H1 (cell line): ENCODE data around the gene RSU1. TPM values are rescaled to one million over a fixed set of nuclear protein-coding genes. Genes with fewer than 3 reads are reported as not detected.

Source experiments
- CHD1 ChIP-seq: IDR thresholded peaks from 2 replicates; pipeline ENCODE4 v1.6.1; 2012; ENCODE audit warnings: low read depth, low read length, improper control_type of control experiment
- KDM4A ChIP-seq: IDR thresholded peaks from one replicate; pipeline ENCODE4 v1.7.1; 2012; ENCODE audit warnings: low read depth, mild to moderate bottlenecking, moderate library complexity, low read length, inconsistent platforms; ENCODE audit not compliant: severe bottlenecking
- polyA plus RNA-seq, 7 experiments: library from polyadenylated mRNA; depleted of rRNA in 3 of 7; stranded (reverse) in 5 of 7; unstranded in 2 of 7; fragments of >200 nt in 5 of 7; fragments of 200-250 nt in 2 of 7; gene quantifications; 1 replicate in 5 of 7; 2 replicates in 1 of 7; 4 replicates in 1 of 7; pipeline versions ENCODE4 v1.2.1 to v1.2.3, GENCODE V29; 2011 to 2013; ENCODE audit warnings: missing spikeins in 2 of 7, mixed read lengths in 2 of 7
- total RNA-seq: library from RNA; stranded (reverse); fragmentation: NEBNext Ultra II Directional; extraction: Animal tissue kit (Norgen Biotek cat#: 25700); gene quantifications from 2 replicates; pipeline ENCODE4 v1.2.1, GENCODE V29; 2021
- TF ChIP-seq, protein P1 (sequence below): IDR thresholded peaks from 2 replicates; pipeline ENCODE4 v1.6.1; 2012; ENCODE audit warnings: inconsistent platforms

Gene RSU1
- total and polyA plus RNA-seq, 2 of the 8 experiments (the other 6 are each of a cell fraction or from before 2014, with no cell fraction given) = 50.0 to 68.2 TPM

DNA sequence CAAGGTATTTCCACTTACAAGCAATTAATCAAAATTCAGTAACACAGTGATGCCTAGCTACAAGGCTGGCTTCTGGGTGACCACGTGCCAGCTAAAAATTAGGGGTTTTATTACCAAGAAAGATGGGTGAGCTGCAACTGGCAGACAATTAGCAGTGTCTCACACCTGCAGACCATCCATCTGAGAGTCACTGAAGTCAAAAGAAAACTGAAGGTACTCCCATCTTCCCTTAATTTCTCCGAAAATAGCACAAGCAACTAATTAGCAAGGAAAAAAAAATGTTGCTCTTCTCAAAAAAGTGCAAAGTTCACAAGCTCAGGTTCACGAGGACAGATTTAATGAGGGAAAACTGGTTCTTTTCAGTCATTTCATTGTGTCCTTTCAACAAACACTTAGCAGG is 28.4 kb downstream of the RSU1 start (continued):
- TF ChIP-seq, protein P1, sequence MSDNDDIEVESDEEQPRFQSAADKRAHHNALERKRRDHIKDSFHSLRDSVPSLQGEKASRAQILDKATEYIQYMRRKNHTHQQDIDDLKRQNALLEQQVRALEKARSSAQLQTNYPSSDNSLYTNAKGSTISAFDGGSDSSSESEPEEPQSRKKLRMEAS = no peak
- TF ChIP-seq KDM4A = no peak
- no peak for TF ChIP-seq CHD1
